DND-41 (cell line): ENCODE measurements around the gene PLEKHA6.

Experiments
- EZH2 ChIP-seq: IDR thresholded peaks from 3 replicates; pipeline ENCODE4 v1.6.1; 2012; ENCODE audit warnings: borderline replicate concordance, low read depth, mild to moderate bottlenecking, moderate library complexity, low read length, inconsistent platforms; ENCODE audit not compliant: severe bottlenecking
- TF ChIP-seq, protein P1 (sequence below): IDR thresholded peaks from 2 replicates; pipeline ENCODE4 v1.5.1; 2012; ENCODE audit warnings: borderline replicate concordance, low read length, moderate library complexity, mild to moderate bottlenecking; ENCODE audit not compliant: poor library complexity, severe bottlenecking; ENCODE audit errors: extremely low read depth

DNA sequence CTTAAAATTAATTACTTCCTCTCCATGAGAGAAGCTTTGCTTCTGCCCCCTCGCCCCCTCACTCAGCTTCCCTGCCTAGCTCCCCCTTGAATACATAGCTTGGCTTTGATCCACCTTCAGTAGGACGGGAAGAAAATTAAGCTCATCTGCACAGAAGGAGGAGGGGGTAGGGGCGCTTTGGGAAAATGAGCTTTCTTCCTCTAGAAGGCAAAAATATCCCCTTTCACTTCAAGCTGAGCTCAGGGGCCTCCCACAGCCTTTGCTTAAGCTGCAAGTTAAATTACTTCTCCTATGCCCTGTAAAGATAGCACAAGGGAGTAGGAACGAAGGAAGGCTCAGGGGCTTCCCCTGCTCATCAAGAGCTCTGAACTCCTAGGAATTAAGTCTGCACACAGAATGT lies 80.8 kb downstream of the PLEKHA6 start:
- TF ChIP-seq, protein P1, sequence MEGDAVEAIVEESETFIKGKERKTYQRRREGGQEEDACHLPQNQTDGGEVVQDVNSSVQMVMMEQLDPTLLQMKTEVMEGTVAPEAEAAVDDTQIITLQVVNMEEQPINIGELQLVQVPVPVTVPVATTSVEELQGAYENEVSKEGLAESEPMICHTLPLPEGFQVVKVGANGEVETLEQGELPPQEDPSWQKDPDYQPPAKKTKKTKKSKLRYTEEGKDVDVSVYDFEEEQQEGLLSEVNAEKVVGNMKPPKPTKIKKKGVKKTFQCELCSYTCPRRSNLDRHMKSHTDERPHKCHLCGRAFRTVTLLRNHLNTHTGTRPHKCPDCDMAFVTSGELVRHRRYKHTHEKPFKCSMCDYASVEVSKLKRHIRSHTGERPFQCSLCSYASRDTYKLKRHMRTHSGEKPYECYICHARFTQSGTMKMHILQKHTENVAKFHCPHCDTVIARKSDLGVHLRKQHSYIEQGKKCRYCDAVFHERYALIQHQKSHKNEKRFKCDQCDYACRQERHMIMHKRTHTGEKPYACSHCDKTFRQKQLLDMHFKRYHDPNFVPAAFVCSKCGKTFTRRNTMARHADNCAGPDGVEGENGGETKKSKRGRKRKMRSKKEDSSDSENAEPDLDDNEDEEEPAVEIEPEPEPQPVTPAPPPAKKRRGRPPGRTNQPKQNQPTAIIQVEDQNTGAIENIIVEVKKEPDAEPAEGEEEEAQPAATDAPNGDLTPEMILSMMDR, result no peak
- TF ChIP-seq EZH2, result no peak
